CD4-positive, alpha-beta T cell treated with Interleukin-4 for 1 hour (primary cell): ENCODE results near the gene CD276.
"Not testable (repeated sequence)": the region's sequence is repeated elsewhere in the genome, so short reads cannot be mapped to it uniquely, and the experiment has no call there.

Source experiments
- DNase-seq, 2 donors: peaks; one replicate each; pipeline ENCODE4 v3.0.0-alpha.2; 2020 to 2022

The CD276 gene

DNA sequence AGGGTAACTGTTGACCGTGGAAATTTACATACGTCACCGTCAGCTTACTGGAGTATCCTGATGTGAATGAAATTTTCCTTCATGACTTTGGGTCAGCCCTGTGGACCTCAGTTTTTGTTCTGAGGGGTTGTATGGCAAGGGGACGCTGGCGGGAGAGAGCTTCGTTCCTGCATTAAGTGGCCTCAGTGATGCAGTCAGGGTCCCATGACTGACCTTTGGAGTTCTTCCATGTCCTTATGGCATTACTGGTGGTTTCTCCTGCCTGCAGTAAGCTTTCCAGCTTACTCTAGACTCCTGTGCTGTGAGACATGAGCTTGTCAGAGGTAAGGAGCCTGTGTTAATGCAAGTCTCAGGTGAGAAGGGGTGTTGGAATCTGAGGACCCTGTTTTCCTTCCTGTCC, 1.8 kb downstream of the CD276 start:
- no peak for DNase-seq

DNA sequence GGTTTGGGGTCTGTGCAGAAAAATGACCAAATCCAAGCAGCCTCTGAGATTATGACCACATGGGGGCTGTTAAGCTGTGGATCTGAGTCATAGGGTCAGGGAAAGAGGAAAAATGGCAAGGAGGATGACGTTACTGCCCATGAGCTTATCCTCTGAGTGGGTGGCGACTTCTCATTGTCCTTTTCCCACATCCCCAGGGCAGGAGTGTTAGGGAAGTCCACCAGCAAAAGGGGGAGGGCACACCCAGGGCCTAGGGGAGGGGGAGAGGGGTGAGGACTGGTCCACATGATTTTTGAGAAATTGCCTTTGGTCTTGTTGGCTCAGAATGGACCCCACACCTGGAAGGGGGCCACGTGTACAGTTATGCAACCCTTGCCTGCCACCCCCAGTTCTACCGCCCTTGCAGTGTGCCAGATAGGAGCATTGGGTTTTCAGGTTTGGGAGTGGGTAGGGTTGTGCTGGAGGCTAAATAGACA, 2.6 kb downstream of the CD276 start:
- DNase-seq: no peak

- DNase-seq: no peak
These were observed 3.2 kb downstream of the CD276 start for GRCh38 chr15:73687351-73687750.

DNA sequence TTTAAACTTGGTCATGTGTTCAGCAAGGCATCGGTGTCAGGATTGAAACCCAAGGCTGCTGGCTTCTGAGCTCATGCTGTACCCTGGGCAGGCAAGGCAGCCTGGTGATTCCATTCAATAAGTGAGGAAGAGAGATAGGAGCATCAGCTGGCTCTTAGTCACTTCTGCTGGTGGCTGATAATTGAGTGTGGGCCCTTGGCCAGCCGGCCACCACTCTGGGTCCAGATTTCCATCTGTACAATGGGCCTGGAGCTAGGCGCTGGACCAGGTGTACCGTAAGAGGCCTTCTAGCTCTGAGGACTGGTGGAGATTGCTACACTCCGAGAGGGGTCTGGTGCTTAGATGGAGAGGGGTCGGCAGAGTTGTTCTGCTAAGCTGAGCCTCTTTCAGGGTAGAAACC, 4.3 kb downstream of the CD276 start:
- no peak for DNase-seq

DNA sequence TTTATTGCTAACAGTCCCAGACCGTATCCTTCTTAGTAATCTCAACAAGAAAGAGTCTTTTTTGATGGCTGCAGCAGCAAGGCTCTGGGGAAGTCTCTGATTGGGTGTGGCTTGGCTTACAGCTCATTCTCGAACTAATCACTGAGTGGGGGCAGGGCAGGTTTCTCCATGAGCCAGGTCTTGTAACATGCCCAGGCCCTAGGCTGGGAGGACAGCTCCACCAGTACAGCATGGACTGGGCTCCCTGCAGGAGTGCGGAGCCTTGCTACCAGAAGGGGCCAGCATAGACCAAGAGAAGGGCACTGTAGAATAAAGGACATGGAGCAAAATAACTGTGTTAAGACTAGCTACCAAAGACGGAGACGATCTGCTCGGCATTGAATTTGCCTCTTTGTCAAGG, 7.2 kb downstream of the CD276 start:
- no peak for DNase-seq

GRCh38 chr15:73694419-73694818, 10.2 kb downstream of the CD276 start:
- no peak for DNase-seq

DNA sequence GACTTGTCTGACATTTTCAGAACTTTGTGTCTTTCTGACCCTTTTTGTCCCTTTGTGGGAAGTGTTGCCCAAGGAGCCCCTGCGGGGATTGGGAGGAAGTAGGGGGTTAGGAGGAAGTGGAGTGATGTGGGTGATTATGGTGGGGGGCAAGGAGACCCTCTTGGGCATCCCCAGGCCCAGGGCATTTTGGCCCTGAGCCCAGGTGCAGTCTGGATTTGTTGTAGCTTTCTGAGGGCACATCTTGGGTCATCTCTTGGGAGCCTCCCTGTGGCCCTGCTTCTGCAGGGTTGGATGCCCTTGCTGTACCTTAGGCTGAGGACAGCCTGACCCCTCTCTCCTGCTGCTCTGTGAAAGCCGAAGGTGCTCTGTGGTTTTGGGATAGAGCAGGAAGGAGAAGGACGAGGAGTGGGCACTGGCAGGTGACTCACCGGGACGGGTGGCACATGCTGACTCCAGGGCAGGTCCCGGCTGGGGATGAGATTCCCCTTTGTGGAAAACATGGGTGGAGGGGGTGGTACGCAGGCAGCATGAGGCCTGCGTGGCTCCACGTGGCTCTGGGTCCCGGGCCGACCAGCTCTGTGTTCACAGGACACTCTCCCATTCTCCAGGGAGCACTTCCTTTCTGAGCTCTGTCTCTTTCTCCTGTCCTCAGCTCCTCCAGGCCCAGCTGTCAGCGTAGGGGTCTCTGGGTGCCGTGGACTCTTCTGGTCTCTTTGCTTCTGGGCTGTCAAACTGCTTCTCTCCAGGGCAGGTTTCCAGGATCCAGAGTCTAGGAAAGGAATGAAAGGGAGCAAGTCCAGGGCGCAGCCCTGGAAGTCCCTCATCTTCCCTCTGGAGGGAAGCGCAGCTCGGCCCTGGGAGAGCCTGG, 11.8 kb downstream of the CD276 start:
- no peak for DNase-seq

DNA sequence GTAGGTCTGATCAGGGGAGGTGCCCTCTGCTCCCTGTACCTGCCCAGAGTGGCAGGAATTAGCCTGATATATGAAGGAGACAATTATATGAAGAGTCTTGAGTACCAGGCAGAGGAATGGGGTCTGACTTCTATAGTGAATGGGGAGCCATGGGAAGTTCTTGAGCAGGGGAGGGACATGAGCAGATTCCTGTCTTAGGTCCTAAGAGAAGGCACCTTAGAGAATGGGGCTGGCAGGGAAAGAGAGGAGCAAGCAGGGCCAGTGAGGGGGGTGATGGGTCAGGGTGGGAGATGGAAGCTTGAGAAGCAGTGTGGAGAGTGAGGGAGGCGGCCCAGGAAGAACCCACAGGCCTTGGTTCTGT, 12.4 kb downstream of the CD276 start:
- no peak for DNase-seq

DNA sequence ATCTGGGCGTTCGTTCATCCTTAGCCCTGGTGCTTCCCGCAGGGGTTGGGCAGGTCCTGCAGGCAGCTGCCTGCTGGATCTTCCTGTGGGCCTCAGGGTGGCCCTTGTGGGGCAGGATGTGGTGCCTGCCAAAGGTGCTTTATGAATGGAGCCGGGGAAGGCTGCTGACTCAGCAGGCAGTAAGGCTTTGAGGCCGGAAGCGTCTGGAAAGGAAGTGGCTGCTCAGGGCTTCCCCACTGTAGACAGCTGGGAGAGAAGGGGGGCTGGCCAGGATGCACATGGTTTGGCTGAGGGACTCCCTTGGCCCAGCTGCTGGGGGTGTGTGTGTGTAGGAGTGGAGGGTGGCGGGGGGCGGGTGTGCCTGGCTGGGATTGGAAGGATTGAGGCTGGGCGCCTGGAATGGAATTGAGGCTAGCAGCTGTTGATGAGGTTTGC, 12.9 kb downstream of the CD276 start:
- peak; percentile 72 to 75 for DNase-seq

- DNase-seq: no peak
These were observed 15.3 kb downstream of the CD276 start for GRCh38 chr15:73699249-73700040.

- DNase-seq: peak; percentile 75 to 78
These were observed 16.1 kb downstream of the CD276 start for GRCh38 chr15:73700041-73700842.

GRCh38 chr15:73702311-73703239, 18.4 kb downstream of the CD276 start:
- not testable (repeated sequence) for DNase-seq

- not testable (repeated sequence) for DNase-seq
These were observed 19.4 kb downstream of the CD276 start for GRCh38 chr15:73703601-73704000.

- DNase-seq: not testable (repeated sequence)
These were observed 20.1 kb downstream of the CD276 start for GRCh38 chr15:73704142-73704868.

DNA sequence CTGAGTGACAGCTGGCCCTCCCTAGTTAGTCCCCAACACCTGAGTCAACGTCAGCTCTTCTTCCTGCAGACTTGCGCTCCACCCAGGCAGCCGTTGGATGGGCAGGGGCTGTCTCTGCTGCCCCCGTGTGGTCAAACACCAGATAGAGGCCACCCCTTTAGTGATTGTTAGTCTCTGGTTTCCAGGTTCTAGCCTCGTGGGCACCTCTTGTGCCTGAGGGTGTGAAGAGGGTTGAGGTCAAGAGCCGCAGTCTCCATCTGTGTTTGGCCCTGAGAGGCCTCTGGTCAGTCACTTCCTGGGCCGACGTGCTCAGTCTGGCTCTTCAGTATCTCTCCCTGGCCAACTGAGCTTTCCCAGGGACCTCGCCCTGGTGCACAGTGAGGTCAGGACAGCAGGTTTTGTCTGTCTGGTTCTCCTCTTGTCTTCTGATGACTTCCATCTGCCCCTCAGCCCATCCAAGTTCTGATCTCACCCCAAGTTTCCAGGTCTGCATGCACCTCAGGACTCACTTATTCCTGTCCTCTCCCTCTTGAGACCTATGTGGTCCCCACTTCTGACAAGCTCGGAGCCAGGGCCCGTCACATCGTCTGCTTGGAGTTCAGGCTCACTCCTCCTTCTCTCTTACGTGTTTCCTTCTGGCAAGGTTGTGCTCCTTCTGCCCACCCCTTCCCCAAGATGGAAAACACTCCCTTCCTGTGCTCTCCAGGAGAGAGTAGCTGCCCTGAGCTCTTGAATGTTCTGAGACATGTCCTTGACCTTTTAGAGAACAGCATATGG, 20.9 kb downstream of the CD276 start:
- DNase-seq: peak; percentile 45 to 62

- DNase-seq: no peak
These were observed 24.5 kb downstream of the CD276 start for GRCh38 chr15:73708691-73709090.

- DNase-seq: no peak
These were observed 25.1 kb downstream of the CD276 start for GRCh38 chr15:73709241-73709640.

DNA sequence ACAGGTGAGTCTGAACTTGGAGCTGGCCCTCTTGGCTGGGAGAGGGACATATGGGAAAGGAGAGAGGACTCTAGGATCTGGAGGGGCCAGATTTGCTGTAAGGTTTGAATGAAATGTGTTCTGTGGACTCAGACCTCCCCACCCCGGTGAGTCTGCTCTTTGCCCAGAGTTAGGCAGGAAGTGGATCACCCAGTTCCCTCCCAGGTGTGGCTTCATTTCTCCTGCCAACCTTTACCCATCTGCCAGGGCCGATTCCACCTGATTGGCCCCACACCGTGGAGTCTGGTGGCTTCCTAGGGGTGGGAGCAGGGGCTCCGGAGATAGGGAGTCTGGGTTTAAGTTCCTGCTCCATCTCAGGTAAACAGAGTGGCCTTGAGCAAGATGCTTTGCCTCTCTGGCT, 25.5 kb downstream of the CD276 start:
- DNase-seq: no peak

- DNase-seq: no peak
These were observed 26.1 kb downstream of the CD276 start for GRCh38 chr15:73710321-73710720.

GRCh38 chr15:73711526-73711925, 27.3 kb downstream of the CD276 start:
- DNase-seq: no peak
